ENCODE measurements around the gene UBAC1.

Gene UBAC1

DNA sequence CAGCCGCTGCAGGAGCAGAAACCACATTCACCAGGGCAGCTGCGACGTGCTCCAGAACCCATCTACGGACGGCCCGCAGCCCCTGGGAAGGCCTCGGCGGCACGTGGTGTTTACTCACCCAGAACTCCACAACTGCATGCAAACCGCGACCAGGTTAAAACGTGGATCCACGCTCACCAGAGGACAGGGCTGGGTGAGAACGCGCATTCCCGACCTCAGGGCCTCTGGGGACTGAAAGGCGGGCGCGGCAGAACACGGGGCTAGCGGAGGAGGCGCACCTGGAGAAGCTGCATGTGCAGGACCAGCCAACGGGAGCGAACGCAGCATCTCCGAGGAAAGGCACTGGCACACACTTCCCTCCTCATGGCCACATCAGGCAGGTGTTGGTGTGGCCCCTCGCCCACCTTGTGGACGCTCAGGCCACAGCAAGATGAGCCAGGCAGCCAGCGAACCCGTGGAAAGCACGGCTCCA lies 29.8 kb downstream of the UBAC1 start:
- no peak for TF ChIP-seq CTCF (IDR thresholded peaks at IDR 0.05)
- Histone ChIP-seq H3K36me3 (peaks cover 35 to 84% (median 53%) of the 10 kb centered on the region in 3 donors), H3K27ac (no peak overlapping the region), H3K4me1 (peaks cover 0 to 9% (median 3%) of the 10 kb centered on the region in 4 donors), H3K27me3 (no peaks in the 10 kb centered on the region), H3K4me3 (no peak overlapping the region), H3K9me3 (no peaks in the 10 kb centered on the region)
- no peak for DNase-seq
- intact Hi-C loops (cut with DNase I; ENCODE audit: low total_unique reads): no loop called here

DNA sequence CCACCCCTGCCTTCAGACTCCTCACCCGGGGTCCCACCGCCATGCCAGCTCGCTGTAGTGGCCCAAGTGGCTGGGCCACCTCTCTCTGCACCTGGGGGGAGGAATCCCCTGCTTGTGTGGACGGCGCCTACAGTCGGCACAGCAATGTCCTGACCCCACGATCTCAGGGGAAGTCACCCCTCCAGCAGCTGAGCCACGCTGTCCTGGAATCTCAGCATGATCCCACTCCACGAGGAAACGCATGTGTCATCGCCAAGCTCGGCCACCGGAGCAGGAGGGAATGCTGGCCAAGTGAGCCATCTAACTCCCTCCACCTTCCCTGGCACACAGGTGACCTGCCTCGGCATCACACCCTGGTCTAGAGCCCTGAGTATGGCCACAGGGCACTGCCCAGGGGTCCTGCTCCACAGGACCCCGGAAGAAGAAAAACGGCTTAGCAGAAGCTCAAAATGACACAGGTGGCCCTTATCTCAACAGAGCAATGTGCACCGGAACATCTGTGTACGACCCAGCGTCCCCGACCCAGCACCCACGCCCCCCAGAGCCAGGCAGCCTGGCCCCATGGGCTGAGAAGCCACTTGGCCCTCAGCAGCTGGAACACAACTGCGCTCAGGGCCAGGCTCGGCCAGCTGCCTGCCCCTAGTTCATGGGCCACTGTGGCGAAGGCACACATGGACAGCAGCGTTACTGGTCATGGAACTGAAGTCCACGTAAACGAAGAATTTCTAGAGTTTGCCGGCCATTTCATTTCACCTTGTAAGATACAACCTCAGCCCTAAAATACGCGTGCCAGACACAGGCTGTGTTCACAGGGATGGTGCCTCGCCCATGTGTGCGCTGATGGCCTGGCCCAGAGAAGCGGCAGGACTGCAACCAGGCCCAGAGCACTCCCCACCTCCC lies 30.5 kb downstream of the UBAC1 start:
- Histone ChIP-seq H3K36me3 (peaks cover 29 to 77% (median 48%) of the 10 kb centered on the region in 3 donors), H3K9me3 (no peaks in the 10 kb centered on the region), H3K27ac (no peak overlapping the region), H3K27me3 (no peaks in the 10 kb centered on the region), H3K4me3 (no peak overlapping the region), H3K4me1 (peaks cover 0 to 9% (median 3%) of the 10 kb centered on the region in 4 donors)
- intact Hi-C loops (cut with DNase I; ENCODE audit: low total_unique reads): no loop called here
- TF ChIP-seq CTCF (IDR thresholded peaks at IDR 0.05): no peak
- DNase-seq: no peak

- intact Hi-C loops (cut with DNase I; ENCODE audit: low total_unique reads): no loop called here
- H3K27me3 ChIP-seq: no peaks in the 10 kb centered on the region
- no peak for TF ChIP-seq CTCF (IDR thresholded peaks at IDR 0.05)
- H3K9me3 ChIP-seq: no peaks in the 10 kb centered on the region
- no peak overlapping the region for H3K4me3 ChIP-seq
- H3K27ac ChIP-seq: no peak overlapping the region
- peaks cover 29 to 73% (median 39%) of the 10 kb centered on the region in 3 donors for H3K36me3 ChIP-seq
- DNase-seq: no peak
- peaks cover 0 to 9% (median 3%) of the 10 kb centered on the region in 4 donors for H3K4me1 ChIP-seq
Observed at GRCh38 chr9:135929656-135930445, 31.3 kb downstream of the UBAC1 start.

GRCh38 chr9:135928731-135929655 lies 32.2 kb downstream of the UBAC1 start:
- H3K36me3 ChIP-seq: peaks cover 29 to 74% (median 43%) of the 10 kb centered on the region in 3 donors
- intact Hi-C loops (cut with DNase I; ENCODE audit: low total_unique reads): no loop called here
- TF ChIP-seq CTCF (IDR thresholded peaks at IDR 0.05): no peak
- H3K4me1 ChIP-seq: peaks cover 0 to 9% (median 3%) of the 10 kb centered on the region in 4 donors
- H3K27ac ChIP-seq: no peak overlapping the region
- no peaks in the 10 kb centered on the region for H3K9me3 ChIP-seq
- no peak overlapping the region for H3K4me3 ChIP-seq
- H3K27me3 ChIP-seq: no peaks in the 10 kb centered on the region
- DNase-seq: no peak
